IMR-90 (cell line): ENCODE measurements around the gene COL23A1. TPM values are rescaled to one million over a fixed set of nuclear protein-coding genes. Genes with fewer than 3 reads are reported as not detected.
A peak's percentile ranks its signal among the peaks of the same experiment; 100 is the strongest.

Source experiments
- ATAC-seq: fragments of 200-7000 bp; cut with Tn5 transposase; 2 replicates; pipeline ENCODE4 v1.9.1; 2020; ENCODE audit warnings: low read depth, mild to moderate bottlenecking, moderate library complexity
- BruUV-seq: library from RNA; stranded (reverse); fragments of 400-500 nt; replicated peaks from 2 replicates; lab custom pipeline; 2021; lab: Mats Ljungman, UMichigan
- CTCF ChIA-PET: fragments of 300-600 bp; formaldehyde crosslinking; extraction: SDS; loops from one replicate; lab custom pipeline; 2021; ENCODE audit warnings: antibody characterized with exemption; lab: Yijun Ruan, JAX
- POLR2A ChIA-PET: fragments of 300-600 bp; sonication (Branson Sonifier 250); formaldehyde crosslinking; loops from one replicate; lab custom pipeline; 2022; ENCODE audit warnings: antibody characterized with exemption; ENCODE audit not compliant: unreplicated experiment; lab: Charles Lee
- DNase-seq: peaks from one replicate; pipeline ENCODE4 v3.0.0; 2013
- H2AFZ ChIP-seq: replicated peaks from 2 replicates; pipeline ENCODE3; 2013; ENCODE audit warnings: low read length, mild to moderate bottlenecking; ENCODE audit not compliant: poor library complexity
- H2AK5ac ChIP-seq: 2 replicates; pipeline ENCODE4 v1.6.1; 2013; ENCODE audit warnings: low read depth, low read length, inconsistent platforms
- H2AK9ac ChIP-seq: replicated peaks from 2 replicates; pipeline ENCODE3; 2013; ENCODE audit warnings: mild to moderate bottlenecking, low read depth, low read length, moderate library complexity; ENCODE audit not compliant: poor library complexity
- H2BK120ac ChIP-seq: 2 replicates; pipeline ENCODE4 v1.6.1; 2013; ENCODE audit warnings: low read depth, low read length, inconsistent platforms
- H2BK15ac ChIP-seq: 3 replicates; pipeline ENCODE4 v1.6.1; 2013; ENCODE audit warnings: low read depth, low read length, inconsistent platforms
- H2BK20ac ChIP-seq: 2 replicates; pipeline ENCODE4 v1.6.1; 2013; ENCODE audit warnings: low read depth, mild to moderate bottlenecking, inconsistent platforms, low read length, moderate library complexity
- H2BK5ac ChIP-seq: 2 replicates; pipeline ENCODE4 v1.6.1; 2013; ENCODE audit warnings: mild to moderate bottlenecking, low read depth, low read length, inconsistent platforms; ENCODE audit not compliant: poor library complexity, severe bottlenecking
- H3K14ac ChIP-seq: replicated peaks from 2 replicates; pipeline ENCODE4 v1.6.1; 2013; ENCODE audit warnings: low read depth, low read length, inconsistent platforms
- H3K18ac ChIP-seq: 2 replicates; pipeline ENCODE4 v1.6.1; 2013; ENCODE audit warnings: low read depth, low read length, control low read depth
- H3K23ac ChIP-seq: 2 replicates; pipeline ENCODE4 v1.6.1; 2013; ENCODE audit warnings: low read depth, low read length, inconsistent platforms
- H3K27ac ChIP-seq: 2 replicates; pipeline ENCODE4 v1.5.1; 2013; ENCODE audit warnings: mild to moderate bottlenecking, control low read depth, low read length; ENCODE audit not compliant: insufficient read depth
- H3K27me3 ChIP-seq: 2 replicates; pipeline ENCODE4 v1.6.1; 2013; ENCODE audit warnings: low read length; ENCODE audit not compliant: control insufficient read depth, insufficient read depth
- H3K36me3 ChIP-seq: 2 replicates; pipeline ENCODE4 v1.6.1; 2013; ENCODE audit warnings: low read length, mixed read lengths; ENCODE audit not compliant: control insufficient read depth, insufficient read depth
- H3K4ac ChIP-seq: 2 replicates; pipeline ENCODE4 v1.6.1; 2013; ENCODE audit warnings: low read depth, low read length, inconsistent platforms
- H3K4me1 ChIP-seq: 2 replicates; pipeline ENCODE4 v1.6.1; 2013; ENCODE audit warnings: low read length, mixed read lengths; ENCODE audit not compliant: control insufficient read depth, insufficient read depth
- H3K4me2 ChIP-seq: 2 replicates; pipeline ENCODE4 v1.6.1; 2013; ENCODE audit warnings: low read depth, mild to moderate bottlenecking, control low read depth, low read length, moderate library complexity
- H3K4me3 ChIP-seq: 2 replicates; pipeline ENCODE4 v1.5.1; 2013; ENCODE audit warnings: low read depth, mild to moderate bottlenecking, control low read depth, low read length, moderate library complexity; ENCODE audit not compliant: insufficient read depth
- H3K56ac ChIP-seq: 2 replicates; pipeline ENCODE4 v1.6.1; 2013; ENCODE audit warnings: low read length, inconsistent platforms; ENCODE audit not compliant: insufficient read depth; ENCODE audit errors: extremely low read depth
- H3K79me1 ChIP-seq, 2 experiments: 2 replicates each; pipeline ENCODE4 v1.6.1; 2013; ENCODE audit warnings: low read length in 2 of 2, inconsistent platforms in 1 of 2, low read depth in 1 of 2
- H3K9ac ChIP-seq: 2 replicates; pipeline ENCODE4 v1.6.1; 2013; ENCODE audit warnings: low read depth, low read length, control low read depth
- H3K9me1 ChIP-seq: 2 replicates; pipeline ENCODE4 v1.6.1; 2013; ENCODE audit warnings: low read length, inconsistent platforms; ENCODE audit not compliant: insufficient read depth
- H3K9me3 ChIP-seq: 2 replicates; pipeline ENCODE4 v1.6.1; 2013; ENCODE audit warnings: low read length; ENCODE audit not compliant: control insufficient read depth, insufficient read depth
- H4K20me1 ChIP-seq: 2 replicates; pipeline ENCODE4 v1.6.1; 2013; ENCODE audit warnings: low read length, inconsistent platforms; ENCODE audit not compliant: insufficient read depth
- H4K5ac ChIP-seq: 2 replicates; pipeline ENCODE4 v1.6.1; 2013; ENCODE audit warnings: mild to moderate bottlenecking, low read depth, low read length, control low read depth
- H4K8ac ChIP-seq, 2 experiments: 2 replicates each; pipeline ENCODE4 v1.6.1; 2013; ENCODE audit warnings: low read depth in 2 of 2, low read length in 2 of 2, control low read depth in 1 of 2, inconsistent platforms in 1 of 2
- H4K91ac ChIP-seq: 2 replicates; pipeline ENCODE4 v1.6.1; 2013; ENCODE audit warnings: low read depth, low read length, inconsistent platforms; ENCODE audit not compliant: insufficient read depth
- BHLHE40 ChIP-seq: fragments of 150-350 bp; IDR thresholded peaks from 2 replicates; pipeline ENCODE4 v1.6.1; 2016; ENCODE audit warnings: mild to moderate bottlenecking, low read depth, low read length
- CEBPB ChIP-seq: IDR thresholded peaks from 2 replicates; pipeline ENCODE4 v1.6.1; 2012; ENCODE audit warnings: low read depth, low read length, improper control_type of control experiment
- CHD1 ChIP-seq: IDR thresholded peaks from 2 replicates; pipeline ENCODE4 v1.6.1; 2012; ENCODE audit warnings: low read depth, low read length, improper control_type of control experiment
- ELK1 ChIP-seq: fragments of 150-350 bp; IDR thresholded peaks from 2 replicates; pipeline ENCODE4 v1.6.1; 2016; ENCODE audit warnings: low read depth, mild to moderate bottlenecking, low read length, moderate library complexity, borderline replicate concordance
- MAFK ChIP-seq: IDR thresholded peaks from 2 replicates; pipeline ENCODE4 v1.6.1; 2012; ENCODE audit warnings: low read depth, low read length, improper control_type of control experiment
- MAZ ChIP-seq: IDR thresholded peaks from 2 replicates; pipeline ENCODE4 v1.6.1; 2012; ENCODE audit warnings: low read depth, mild to moderate bottlenecking, low read length, improper control_type of control experiment, moderate library complexity, borderline replicate concordance
- MXI1 ChIP-seq: IDR thresholded peaks from 2 replicates; pipeline ENCODE4 v1.6.1; 2012; ENCODE audit warnings: low read depth, mild to moderate bottlenecking, low read length, moderate library complexity, borderline replicate concordance
- RFX5 ChIP-seq: IDR thresholded peaks from 2 replicates; pipeline ENCODE4 v1.8.0; 2012; ENCODE audit warnings: low read depth, mild to moderate bottlenecking, low read length, moderate library complexity
- WGBS, 2 experiments: methylation state at CpG; one replicate each; pipeline versions ENCODE4 v1.1.5 to v1.1.7; 2013; ENCODE audit warnings: missing lambda C conversion rate in 2 of 2; ENCODE audit not compliant: insufficient read length in 1 of 2; ENCODE audit errors: extremely low coverage in 2 of 2; 5-methylcytosine and 5-hydroxymethylcytosine counted together
- dilution Hi-C: fragments of 300-500 bp; cut with HindIII; formaldehyde crosslinking; loops from one replicate; pipeline ENCODE4 v1.14.3; 2018; ENCODE audit warnings: low sequenced_read_pairs; ENCODE audit not compliant: unreplicated experiment
- in situ Hi-C: fragments of 300-500 bp; cut with MboI; formaldehyde crosslinking; loops from 3 replicates; pipeline ENCODE4 v1.14.3; 2019; ENCODE audit warnings: low sequenced_read_pairs, inconsistent platforms, mixed read lengths
- intact Hi-C: fragments of 100-400 bp; cut with micrococcal nuclease; formaldehyde crosslinking; loops from 2 replicates; pipeline ENCODE4 v1.10.0; 2022
- polyA plus RNA-seq, 3 experiments: library from polyadenylated mRNA; depleted of rRNA; stranded (reverse); fragments of >200 nt; gene quantifications; 2 replicates each; pipeline ENCODE4 v1.2.3, GENCODE V29; 2012; ENCODE audit warnings: low replicate concordance in 1 of 3
- total RNA-seq: library from RNA; depleted of rRNA; stranded (reverse); fragments of >200 nt; gene quantifications from 2 replicates; pipeline ENCODE4 v1.2.3, GENCODE V29; 2012

Gene COL23A1
- total and polyA plus RNA-seq, 2 of the 4 experiments (the other 2 are of a cell fraction) = not detected

GRCh38 chr5:178377583-178378270 lies 212.5 kb downstream of the COL23A1 start (continued):
- TF ChIP-seq MAZ = no peak
- TF ChIP-seq CEBPB = no peak

- Histone ChIP-seq H3K27me3 (no peaks in the 10 kb centered on the region), H3K9ac (no peak overlapping the region), H4K20me1 (no peaks in the 10 kb centered on the region), H2AFZ (no peak overlapping the region), H3K4me1 (peaks cover 4% of the 10 kb centered on the region; the same call in 1 of the 2 replicates), H2AK5ac (no peak overlapping the region), H4K8ac (no peak overlapping the region), H3K9me1 (no peaks in the 10 kb centered on the region), H3K23ac (no peak overlapping the region), H3K18ac (no peak overlapping the region), H2BK5ac (no peak overlapping the region), H2AK9ac (no peak overlapping the region), H3K14ac (no peak overlapping the region), H2BK15ac (no peak overlapping the region), H3K36me3 (no peaks in the 10 kb centered on the region), H3K4ac (no peak overlapping the region), H2BK120ac (no peak overlapping the region), H3K27ac (no peak overlapping the region), H3K4me3 (no peak overlapping the region), H2BK20ac (no peak overlapping the region), H3K79me1 (no peaks in the 10 kb centered on the region), H3K9me3 (peaks cover 24% of the 10 kb centered on the region), H3K4me2 (no peak overlapping the region; the same call in 1 of the 2 replicates), H3K56ac (no peak overlapping the region), H4K5ac (no peak overlapping the region), H4K91ac (no peak overlapping the region)
- in situ Hi-C loops = no loop called here
- dilution Hi-C loops = no loop called here
- ChIA-PET POLR2A (no interaction called here), CTCF (no interaction called here)
- DNase-seq = peak; percentile 18
- no TSS peak for BruUV-seq
- intact Hi-C loops = no loop called here
- no peak for ATAC-seq
- WGBS, 2 experiments = 17% methylated on average over 12 of the region's 19 CpGs; no CpG with 5 or more reads in 1 of the 2 experiments
- TF ChIP-seq ELK1 = no peak
- TF ChIP-seq BHLHE40 = no peak
- no peak for TF ChIP-seq MXI1
- TF ChIP-seq RFX5 = no peak
- TF ChIP-seq MAFK = no peak
- no peak for TF ChIP-seq CHD1
- no peak for TF ChIP-seq MAZ
Measured at GRCh38 chr5:178376921-178377582, 213.1 kb downstream of the COL23A1 start.
